Measurements from ENCODE around the gene ME1.
A peak's percentile ranks its signal among the peaks of the same experiment; 100 is the strongest.
"Not testable (repeated sequence)": the region's sequence is repeated elsewhere in the genome, so short reads cannot be mapped to it uniquely, and the experiment has no call there.

The ME1 gene

DNA sequence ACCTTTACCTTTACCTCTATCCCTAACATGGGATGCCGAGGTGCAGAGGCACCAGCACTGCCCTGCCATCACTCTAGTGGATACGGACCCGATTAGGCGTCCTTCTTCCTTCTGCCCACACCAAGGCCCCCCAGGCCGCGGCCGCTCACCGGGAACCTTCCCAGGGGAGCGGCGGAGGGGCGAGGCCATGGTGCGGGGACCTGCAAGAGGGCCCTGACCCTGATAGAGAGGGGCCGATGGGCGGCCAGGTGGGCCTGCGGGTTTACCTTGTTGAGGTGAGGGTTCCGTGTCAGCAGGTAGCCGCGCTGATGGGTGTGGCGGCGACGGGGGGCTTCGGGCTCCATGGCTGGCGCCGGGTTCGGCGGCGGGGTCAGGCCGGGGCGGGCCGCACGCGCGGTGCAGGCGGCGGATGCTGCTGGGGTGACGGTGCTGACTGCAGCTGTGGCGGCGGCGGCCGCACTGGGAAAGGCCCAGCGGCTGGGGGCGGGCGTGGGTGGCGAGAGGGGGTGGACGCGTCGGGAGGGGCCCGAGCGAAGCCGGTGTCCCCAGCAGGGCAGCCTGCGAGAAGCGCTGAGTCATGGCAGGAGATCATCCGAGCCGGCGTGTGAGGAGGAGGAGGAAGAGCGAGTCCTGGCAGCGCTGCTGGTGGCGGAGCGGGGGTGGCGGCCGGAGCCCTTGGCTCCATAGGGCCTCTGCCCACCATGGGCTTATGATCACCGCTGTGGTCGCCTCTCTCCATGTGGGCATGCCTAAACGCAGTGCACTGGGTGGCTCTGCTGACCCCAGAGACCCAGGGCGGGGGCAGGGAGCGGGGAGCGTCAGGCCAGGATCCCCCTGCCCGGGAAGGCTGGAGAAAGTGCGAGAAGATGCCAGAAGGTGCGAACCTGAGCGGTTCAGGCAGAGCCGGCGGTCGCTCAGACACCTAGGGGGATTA is at the start of gene ME1:
ME1 (minus strand) TSS at position 441 of the 934 bp plus-strand sequence; CDS start at position 344, 97 bp downstream.
- DNase-seq (ENCODE audit: low read depth in 2 of 3, low spot score in 2 of 3) = peak in 1 of 3 experiments; percentile 13

DNA sequence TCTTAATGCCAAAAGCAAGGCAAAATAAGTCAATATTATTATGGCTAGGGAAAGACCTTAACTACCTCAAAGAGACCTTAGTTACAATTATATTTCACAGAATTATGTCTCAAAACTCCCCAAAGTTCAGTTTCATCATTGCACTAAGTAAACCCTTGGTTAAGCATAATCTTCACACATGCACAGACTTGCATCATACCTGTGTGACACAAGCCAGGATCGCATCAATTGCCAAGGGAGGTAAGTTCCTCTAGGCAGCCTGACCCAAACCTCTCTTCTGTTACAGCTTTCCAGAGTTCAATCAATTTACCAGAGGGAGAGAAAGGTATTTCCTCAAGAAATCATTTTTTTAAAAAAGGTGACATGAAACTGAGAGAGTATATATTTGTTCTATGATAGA is 49.6 kb upstream of the ME1 start:
- no peak for DNase-seq (ENCODE audit: low read depth in 2 of 3, low spot score in 2 of 3)

DNA sequence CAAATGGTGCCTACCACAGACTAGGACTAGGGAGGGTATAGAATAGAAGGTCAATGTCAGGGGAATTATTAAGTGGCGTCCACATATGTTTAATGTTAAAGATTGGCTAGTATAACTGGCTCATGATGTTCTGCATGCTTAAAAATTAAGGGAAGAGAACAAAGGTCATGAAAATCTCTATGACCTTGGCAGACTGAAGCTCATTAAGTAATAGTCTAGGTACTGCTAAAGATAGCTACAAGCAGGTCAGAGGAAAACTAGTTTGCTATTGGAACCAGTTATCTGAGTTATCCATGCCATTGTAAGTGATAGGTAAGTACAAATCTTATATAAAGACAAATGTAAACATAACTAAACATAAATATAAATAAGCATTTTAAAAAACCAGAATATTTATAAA is 48.5 kb upstream of the ME1 start:
- no peak for DNase-seq (ENCODE audit: low read depth in 2 of 3, low spot score in 2 of 3)

DNA sequence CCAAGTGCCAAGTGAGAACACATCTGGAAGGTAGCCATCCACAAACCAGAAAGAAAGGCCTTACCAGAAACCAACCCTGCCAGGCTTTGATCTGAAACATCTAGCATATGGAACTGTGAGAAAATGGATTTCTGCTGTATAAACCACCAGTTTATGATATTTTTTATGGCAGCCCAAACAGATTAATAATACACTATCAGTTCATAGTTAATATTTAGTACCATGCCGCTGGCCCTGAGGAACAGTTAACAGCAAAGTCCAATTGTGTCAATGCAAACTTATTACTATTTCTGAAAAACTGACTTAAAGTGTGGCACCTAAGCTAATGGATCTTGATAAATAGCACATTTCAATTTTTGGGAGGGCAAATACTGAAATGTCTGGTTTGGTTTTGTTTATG is 46.1 kb upstream of the ME1 start:
- DNase-seq (ENCODE audit: low read depth in 2 of 3, low spot score in 2 of 3) = no peak

DNA sequence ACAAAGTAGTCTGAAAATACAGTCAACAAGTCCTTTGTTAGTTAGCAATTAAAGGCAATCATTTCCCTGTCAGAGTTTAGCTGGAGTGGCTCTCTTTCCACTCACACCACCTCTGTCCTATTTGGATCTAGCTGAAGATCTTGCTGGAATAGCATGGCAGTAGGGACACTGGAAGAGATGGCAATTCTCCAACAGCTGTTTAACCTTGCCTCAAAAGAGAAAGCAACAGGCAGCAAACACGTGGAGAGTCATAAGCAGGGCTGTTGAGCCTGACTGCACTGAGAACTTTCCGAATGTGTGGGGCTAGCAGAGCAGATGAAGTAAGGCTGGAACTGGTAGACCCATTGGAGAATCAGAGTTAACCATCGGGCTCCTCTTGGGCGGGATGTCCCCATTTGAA is 43.5 kb upstream of the ME1 start:
- no peak for DNase-seq (ENCODE audit: low read depth in 2 of 3, low spot score in 2 of 3)

DNA sequence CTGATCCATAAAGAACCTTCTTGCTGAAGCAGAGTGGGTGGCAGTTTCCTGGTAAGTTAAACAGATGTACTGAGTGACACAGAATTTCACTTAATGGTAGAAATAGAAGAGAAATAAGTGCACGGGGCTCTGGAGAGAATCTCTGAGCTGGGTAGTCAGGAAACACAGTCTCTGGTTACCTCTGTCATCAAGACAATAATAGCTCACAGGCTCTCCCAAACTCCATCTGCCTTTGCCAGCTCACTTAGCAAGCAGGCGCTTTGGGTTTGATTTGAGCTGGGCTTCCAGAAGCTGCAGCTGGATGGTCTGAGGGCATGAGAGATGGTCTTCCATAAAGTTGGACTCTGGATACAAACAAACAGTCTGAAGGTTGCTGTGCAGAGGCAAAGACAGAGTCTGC is 41.9 kb upstream of the ME1 start:
- DNase-seq (ENCODE audit: low read depth in 2 of 3, low spot score in 2 of 3) = no peak

DNA sequence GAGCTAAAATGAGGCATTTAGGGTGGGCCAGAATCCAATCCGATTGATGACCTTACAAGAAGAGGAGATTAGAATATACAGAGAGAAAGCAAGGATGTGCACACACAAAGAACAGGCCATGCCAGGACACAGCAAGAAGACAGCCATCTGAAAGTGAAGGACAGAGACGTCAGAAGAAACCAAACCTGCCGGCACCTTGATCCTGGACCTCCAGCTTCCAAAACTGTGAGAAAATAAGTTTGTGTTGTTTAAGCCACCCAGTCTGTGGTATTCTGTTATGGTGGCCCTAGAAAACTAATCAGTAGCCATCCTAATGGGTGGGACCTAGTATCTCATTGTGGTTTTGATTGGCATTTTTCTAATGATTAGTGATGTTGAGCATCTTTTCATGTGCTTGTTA is 39.7 kb upstream of the ME1 start:
- DNase-seq (ENCODE audit: low read depth in 2 of 3, low spot score in 2 of 3) = no peak

DNA sequence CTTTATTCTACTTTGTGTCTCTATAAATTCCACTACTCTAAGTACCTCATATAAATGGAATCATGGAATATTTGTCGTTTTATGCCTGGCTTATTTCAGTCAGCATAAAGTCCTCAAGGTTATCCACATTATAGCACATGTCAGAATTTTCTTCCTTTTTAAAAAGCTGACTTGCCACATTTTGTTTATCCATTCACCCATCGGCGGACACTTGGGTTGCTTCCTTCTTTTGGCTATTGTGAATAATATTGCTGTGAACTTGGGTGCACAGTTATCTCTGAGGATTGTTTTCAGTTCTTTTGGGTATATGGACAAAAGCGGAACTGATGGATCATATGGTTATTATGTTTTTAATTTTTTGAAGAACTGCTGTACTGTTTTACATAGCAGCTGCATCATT is 39.1 kb upstream of the ME1 start:
- no peak for DNase-seq (ENCODE audit: low read depth in 2 of 3, low spot score in 2 of 3)

DNA sequence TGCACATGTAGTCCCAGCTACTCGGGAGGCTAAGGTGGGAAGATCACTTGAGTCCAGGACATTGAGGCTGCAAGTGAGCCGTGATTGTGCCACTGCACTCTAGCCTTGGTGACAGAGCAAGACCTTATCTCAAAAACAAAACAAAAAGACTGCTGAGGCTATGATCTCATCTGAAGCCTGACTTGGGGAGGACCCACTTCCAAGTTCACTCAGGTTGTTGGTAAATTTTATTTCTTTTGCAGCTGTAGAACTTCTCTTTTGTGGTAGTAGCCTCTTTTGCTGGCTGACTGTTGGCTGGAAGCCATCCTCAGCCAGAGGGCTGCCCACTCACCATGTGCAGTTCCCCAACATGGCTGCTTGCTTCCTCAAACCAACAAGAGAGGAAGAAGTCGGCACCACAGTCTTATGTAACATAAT is 36.8 kb upstream of the ME1 start:
- DNase-seq (ENCODE audit: low read depth in 2 of 3, low spot score in 2 of 3) = no peak

DNA sequence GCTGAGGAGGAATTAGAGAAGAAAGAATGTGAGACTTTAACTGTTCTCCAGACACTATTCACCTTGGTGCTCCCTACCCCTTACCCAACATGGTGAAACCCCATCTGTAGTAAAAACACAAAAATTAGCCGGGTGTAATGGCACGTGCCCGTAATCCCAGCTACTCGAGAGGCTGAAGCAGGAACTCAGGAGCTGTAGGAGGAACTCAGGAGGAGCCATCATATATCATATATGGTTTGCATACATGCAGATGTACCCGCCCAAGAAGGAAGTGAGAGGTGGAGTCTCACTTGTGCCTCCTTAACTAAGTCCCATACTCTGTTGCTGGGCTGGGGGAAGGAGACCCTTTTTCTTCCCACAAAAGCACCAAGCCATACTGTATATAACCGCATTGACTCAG is 35.5 kb upstream of the ME1 start:
- no peak for DNase-seq (ENCODE audit: low read depth in 2 of 3, low spot score in 2 of 3)

DNA sequence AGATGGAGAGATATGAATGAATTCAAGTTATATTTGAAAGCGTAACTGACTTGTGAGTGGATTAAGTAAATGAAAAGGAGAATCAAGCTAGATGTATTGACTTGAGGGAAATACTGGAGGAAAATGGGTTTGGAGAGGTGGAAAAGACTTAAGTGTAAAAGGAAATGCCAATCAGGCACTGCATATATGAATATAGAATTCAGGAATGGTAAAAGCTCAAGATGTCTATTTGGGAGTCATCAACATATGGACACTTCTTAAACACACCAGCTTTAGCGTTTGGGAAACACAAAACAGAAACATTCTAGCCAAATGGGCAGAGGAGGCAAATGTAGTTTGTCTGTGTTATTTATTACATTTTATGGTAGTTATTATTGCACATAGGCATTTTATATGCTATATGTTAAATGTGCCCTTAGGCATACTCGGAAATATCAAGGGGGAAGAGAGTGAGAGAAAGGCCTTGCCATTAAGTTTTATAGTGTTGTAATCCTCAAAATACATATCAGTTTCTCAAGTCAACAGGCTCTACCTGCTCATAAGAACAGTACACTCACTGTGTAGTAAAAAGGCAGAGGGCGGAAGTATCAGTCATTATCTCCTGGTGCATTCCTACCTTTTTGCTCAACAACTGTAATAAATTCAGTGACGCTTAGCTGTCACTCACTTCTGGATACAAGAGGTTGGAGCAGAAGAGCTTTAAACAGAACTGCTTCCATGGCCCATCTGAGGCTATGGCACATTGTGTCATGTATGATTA is 33.7 kb upstream of the ME1 start:
- no peak for DNase-seq (ENCODE audit: low read depth in 2 of 3, low spot score in 2 of 3)

DNA sequence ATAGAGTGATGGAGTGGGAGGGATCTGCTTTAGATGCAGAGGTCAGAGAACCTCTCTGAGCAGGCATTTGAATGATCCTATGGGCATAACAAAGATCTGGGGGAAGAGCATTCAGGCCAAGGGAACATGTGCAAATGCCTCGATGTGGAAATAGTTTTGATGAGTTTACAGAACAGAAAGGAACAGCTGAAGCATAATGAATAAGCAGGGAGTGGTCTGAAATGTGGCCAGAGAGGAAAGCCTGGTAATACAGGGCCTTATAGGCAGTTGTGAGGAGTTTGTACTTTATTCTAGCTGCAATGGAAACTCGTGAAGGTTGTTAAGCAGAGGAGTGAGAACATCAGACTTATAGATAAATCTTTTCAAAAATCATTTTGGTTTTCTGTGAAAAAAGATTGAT is 33.0 kb upstream of the ME1 start:
- DNase-seq (ENCODE audit: low read depth in 2 of 3, low spot score in 2 of 3) = no peak

DNA sequence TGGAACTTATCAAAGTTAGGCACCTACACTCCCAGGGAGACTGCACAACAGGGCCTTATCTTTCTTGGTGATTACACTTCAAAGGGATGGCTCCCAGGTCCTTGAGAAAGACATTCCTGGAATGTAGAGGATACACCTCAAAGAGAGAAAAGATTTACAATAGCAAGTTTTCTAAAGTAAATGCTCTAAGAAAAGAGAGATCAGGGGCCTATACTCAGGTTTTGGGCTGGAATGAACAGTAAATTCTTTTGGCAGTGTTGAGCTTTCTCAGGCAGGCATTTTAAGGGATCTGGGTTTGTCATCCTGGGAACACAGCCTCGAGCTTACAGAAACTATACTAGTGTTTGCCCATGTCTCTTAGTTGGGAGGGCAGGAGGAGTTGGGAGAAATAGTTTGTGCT is 31.7 kb upstream of the ME1 start:
- no peak for DNase-seq (ENCODE audit: low read depth in 2 of 3, low spot score in 2 of 3)

DNA sequence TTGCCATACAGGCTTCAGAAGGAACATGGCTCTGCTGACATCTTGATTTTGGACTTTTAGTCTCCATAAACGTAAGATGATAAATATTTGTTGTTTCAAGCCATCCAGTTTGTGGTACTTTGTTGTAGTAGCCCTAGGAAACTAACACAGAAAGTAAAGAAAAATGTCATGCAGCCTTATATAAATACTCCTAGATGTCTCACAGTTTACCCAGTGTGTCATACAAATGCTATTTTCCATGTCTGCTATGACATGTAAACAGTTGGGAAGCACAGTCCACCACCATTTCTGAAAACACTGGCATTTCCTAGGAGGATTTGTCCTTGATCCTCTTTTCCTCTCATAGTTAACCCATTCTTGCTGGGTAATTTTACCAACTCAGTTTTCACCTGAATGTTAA is 30.6 kb upstream of the ME1 start:
- no peak for DNase-seq (ENCODE audit: low read depth in 2 of 3, low spot score in 2 of 3)

DNA sequence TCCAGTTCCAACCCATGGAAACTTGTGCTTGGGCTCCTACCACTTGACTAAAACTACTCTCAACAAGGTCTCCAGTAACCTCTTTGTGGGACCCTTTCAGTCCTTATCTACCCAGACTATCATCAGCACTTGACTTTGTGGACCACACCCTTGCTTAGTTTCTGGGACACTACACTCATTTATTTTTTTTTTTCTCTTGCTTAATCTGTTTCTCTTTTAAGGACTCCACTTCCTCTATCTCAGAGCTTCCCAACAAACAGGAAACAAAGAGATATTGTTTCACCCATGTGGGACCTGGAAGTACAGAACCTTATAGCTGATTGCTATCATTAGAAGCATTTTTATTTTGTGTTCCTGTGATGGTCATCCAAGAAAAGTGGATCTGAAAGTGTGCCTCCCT is 28.8 kb upstream of the ME1 start:
- no peak for DNase-seq (ENCODE audit: low read depth in 2 of 3, low spot score in 2 of 3)

DNA sequence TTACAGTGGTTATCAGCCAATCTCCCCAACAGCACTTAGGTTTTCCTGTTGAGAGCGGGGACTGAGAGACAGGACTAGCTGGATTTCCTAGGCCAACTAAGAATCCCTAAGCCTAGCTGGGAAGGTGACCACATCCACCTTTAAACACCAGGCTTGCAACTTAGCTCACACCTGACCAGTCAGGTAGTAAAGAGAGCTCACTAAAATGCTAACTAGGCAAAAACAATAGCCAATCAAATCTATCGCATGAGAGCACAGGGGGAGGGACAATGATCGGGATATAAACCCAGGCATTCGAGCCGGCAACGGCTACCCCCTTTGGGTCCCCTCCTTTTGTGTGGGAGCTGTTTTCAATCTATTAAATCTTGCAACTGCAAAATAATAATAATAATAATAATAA is 19.2 kb upstream of the ME1 start:
- not testable (repeated sequence) for DNase-seq (ENCODE audit: low read depth in 2 of 3, low spot score in 2 of 3)

DNA sequence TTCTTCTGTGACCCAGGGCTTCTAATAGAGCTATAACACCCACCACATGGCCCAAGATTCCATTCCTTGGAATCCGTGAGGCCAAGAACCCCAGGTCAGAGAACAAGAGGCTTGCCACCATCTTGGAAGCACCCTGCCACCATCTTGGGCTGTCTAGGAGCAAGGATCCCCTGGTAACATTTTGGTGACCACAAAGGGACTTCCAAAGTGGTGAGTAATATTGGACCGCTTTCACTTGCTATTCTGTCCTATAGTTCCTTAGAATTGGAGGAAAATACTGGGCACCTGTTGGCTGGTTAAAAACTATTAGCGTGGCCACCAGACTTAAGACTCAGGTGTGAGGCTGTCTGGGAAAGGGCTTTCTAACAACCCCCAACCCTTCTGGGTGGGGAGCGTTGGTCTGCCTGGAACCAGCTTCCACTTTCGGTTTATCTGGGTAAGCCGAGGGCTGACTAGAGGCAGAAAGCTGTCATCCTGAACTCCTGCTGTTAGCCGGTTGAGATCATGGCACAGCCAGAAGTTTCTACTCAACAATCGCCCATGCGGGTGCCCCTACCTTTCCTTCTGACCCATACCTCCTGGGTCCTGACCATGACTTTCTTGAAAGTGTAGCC is 13.3 kb upstream of the ME1 start:
- DNase-seq (ENCODE audit: low read depth in 2 of 3, low spot score in 2 of 3) = not testable (repeated sequence)

DNA sequence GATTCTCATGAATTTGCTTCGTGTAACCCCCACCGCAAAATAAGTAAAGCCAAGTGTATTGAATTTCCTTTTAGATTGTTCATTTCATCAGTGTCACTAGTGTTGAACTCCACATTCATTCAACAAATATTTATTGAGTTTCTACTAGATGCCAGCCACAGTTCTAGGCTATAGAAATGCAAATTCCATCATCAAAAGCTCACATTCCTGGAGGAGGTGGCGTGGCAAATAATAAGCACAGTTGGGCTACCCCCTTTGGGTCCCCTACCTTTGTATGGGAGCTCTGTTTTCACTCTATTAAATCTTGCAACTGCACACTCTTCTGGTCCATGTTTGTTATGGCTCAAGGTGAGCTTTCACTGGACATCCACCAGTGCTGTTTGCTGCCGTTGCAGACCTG is 12.7 kb upstream of the ME1 start:
- DNase-seq (ENCODE audit: low read depth in 2 of 3, low spot score in 2 of 3) = no peak

DNA sequence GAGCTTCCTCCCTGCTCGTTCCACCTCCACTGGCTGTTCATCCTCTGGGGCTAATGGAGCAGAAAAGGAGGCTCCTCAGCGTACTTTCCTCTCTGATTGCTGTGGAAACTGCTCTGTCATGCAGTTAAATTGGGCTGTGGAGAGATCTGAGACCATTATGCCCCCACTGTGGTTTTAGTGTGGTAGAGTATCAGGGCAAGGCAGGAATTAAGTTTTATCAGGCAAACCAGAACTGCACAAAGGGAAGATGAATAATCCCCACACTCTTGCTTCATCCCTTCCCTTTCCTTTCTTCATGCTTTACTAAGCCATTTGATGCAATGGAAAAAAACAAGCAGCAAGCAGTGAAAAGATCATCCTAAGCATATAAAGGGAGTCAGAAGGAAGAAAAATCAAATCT is 11.9 kb upstream of the ME1 start:
- DNase-seq (ENCODE audit: low read depth in 2 of 3, low spot score in 2 of 3) = no peak

DNA sequence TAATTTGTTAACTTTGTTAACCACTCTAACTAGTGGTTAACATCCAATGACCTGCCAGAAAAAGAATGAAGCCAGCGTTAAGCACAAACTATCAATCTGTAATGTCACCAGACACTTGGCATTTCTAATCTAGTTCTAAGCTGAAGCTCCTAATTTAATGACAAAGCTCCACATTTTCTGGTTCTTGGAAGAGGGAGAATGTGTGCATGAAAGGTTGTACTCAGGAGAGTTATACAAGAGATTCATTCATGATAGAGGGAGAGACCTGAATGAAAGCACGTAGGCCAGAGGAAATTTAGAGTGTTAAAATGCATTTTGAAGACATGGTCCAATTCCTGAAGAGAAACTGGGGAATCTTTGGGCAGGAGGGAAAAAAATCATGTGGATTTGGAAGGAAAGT is 8.3 kb upstream of the ME1 start:
- no peak for DNase-seq (ENCODE audit: low read depth in 2 of 3, low spot score in 2 of 3)

DNA sequence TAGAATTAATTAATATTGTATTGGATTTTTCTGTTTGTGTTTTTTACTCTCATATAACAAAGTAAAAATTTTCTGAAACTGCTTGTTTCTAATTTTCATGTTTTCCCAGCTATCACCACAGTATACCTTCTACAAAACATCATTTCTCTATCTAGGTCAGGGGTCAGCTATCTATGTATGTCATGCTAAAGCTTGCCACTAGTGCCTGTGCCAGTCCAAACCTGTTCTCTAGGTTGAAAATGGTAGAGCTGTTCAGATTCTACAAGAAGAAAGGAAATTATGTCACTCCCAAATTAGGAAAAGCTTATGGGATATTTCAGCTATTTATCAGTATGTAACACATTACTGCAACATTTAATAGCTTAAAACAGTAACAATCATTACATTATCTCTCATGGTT is 5.8 kb upstream of the ME1 start:
- DNase-seq (ENCODE audit: low read depth in 2 of 3, low spot score in 2 of 3) = no peak

DNA sequence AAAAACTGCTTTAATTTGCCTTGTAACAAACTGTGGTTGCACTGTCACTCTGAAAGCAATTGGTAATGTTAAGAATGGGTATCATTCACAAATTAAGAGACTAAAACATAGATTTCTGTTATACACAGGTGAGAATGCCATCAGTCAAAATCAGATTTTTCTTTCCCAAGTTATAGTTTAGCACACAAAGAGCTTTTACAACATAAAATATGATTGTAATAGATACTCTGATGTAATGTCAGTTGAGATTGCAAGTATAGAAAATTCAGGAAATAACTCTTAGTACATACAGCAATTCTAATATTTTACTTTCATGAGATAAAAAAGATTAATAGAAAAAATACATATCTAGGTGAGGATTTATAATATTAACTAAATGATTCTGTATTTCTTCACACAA is 2.3 kb upstream of the ME1 start:
- DNase-seq (ENCODE audit: low read depth in 2 of 3, low spot score in 2 of 3) = no peak
